Measurements from ENCODE around the gene SLC4A5.
"Not testable (repeated sequence)": the region's sequence is repeated elsewhere in the genome, so short reads cannot be mapped to it uniquely, and the experiment has no call there.

SLC4A5 gene

GRCh38 chr2:74232426-74232825 lies 110.8 kb downstream of the SLC4A5 start:
- DNase-seq (ENCODE audit: low spot score): no peak

GRCh38 chr2:74229865-74230264 lies 113.4 kb downstream of the SLC4A5 start:
- not testable (repeated sequence) for DNase-seq (ENCODE audit: low spot score)

GRCh38 chr2:74228772-74229171 lies 114.4 kb downstream of the SLC4A5 start:
- no peak for DNase-seq (ENCODE audit: low spot score)

- no peak for DNase-seq (ENCODE audit: low spot score)
Measured at GRCh38 chr2:74227646-74228045, 115.6 kb downstream of the SLC4A5 start.

GRCh38 chr2:74226648-74227213 lies 116.5 kb downstream of the SLC4A5 start:
- DNase-seq (ENCODE audit: low spot score): no peak

GRCh38 chr2:74225698-74226459 lies 117.3 kb downstream of the SLC4A5 start:
- no peak for DNase-seq (ENCODE audit: low spot score)

DNA sequence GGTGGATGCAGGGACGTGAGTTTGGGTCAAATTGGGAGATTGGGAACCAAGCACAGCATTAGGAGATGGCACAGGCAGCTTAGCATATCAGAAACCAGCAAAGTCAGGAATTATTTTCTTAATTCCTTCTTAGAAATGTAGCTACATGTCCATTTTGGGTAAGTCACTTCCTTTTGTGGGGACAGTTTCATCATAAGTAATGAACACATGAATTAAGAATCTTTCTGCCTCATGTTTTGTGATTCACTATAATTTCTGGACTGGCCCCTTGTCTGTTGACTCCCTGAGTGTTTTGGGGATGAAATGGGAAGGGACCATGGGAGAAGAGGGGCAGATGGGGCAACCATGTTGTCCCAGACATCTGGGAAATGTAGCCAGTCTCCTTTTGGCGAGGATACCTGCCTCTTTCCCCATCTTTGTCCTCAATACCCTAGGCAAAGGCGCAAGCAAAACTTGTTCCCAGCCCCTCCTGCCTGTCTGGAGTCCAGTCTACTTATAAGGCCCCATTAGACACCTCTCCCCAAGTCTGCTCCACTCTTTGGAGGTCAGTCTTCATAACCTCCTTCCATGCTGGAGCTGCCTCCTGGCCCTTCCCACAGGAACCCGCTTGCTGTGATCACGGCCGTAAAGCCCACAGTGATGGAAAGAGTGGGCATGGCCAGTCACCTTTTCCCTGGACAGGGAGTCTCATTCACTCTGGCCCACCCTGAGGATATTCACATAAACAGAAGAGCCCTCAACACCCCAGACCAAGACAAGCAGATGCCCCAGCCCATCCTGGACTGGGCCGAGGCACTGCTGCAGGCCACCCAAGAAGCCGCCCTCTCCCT lies 119.1 kb downstream of the SLC4A5 start:
- no peak for DNase-seq (ENCODE audit: low spot score)

GRCh38 chr2:74222300-74222650 lies 120.9 kb downstream of the SLC4A5 start:
- no peak for DNase-seq (ENCODE audit: low spot score)

- DNase-seq (ENCODE audit: low spot score): no peak
Measured at GRCh38 chr2:74221604-74222299, 121.5 kb downstream of the SLC4A5 start.

DNA sequence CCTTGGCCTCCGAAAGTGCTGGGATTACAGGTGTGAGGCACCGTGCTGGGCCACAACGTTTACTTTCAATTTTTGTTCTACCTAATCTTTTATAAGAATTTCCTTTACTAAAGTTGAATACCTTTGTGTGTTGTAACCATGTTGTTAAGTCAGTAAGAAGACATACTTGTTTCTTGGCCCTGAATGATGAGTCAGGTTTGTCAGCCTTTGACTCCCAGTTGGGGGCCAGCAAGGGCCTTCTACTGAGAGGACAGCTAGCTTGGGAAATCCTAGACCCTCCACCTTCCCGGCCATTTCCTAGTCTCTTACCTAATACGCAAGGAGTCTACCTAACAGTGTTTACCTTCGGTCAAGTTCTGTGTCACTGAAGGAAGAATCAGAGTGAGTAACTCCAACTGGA lies 122.1 kb downstream of the SLC4A5 start:
- no peak for DNase-seq (ENCODE audit: low spot score)

DNA sequence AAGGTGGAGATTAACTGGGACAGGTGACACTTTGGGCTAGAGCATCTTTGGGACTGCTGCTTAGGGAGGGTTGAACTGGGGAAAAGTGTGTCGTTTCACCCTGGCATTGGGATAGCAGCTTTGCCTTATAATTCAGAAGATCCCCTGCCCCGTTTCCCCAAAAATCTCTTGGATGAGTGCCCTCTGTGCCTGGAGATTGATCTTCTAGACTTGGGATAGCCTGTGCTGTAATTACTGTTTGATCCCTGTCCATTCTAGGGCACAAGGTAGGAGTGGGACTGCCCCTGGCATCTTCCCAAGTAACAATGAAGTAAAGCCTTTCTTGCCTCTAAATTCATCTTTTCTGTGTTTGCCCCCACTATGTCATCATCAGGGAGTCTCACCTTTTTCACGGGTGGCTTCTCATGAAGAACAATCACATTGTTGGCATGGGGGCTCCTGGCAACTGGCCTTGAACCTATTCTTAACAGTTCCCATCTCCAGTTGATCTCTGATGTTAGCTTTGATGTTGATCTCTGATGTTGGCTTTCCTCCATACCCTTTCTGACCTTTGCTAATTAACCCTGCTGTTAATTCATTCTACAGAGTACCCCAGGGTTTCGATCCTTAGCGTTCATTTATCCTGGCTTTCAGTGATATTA lies 123.2 kb downstream of the SLC4A5 start:
- DNase-seq (ENCODE audit: low spot score): no peak

GRCh38 chr2:74216642-74217041 lies 126.6 kb downstream of the SLC4A5 start:
- no peak for DNase-seq (ENCODE audit: low spot score)

- DNase-seq (ENCODE audit: low spot score): not testable (repeated sequence)
Measured at GRCh38 chr2:74215771-74216170, 127.4 kb downstream of the SLC4A5 start.

GRCh38 chr2:74212702-74213410 lies 130.4 kb downstream of the SLC4A5 start:
- DNase-seq (ENCODE audit: low spot score): no peak

DNA sequence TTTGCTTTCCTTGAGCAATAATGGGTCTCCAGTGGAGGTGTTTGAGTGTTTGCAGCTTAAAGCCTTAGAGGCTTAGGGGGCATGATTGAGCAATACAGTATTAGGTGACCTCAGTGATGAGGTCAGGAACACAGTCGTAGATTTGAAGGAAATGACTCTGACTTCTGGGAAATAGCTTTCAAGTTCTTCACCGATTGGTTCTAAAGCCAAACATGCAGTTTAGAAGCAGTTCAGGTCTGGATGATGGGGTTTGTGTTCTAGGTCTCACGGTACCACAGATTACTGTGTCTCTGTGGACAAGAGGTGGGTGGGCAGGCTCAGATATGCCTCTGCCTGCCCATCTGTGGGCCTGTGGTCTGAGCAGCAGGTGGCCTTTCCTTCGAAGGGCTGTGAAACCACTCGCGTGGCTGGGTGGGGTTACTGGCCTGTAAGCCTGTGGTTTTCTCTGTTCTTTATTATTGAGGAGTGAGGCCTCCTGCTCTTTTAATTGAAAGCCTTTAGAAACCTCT lies 137.0 kb downstream of the SLC4A5 start:
- DNase-seq (ENCODE audit: low spot score): no peak

DNA sequence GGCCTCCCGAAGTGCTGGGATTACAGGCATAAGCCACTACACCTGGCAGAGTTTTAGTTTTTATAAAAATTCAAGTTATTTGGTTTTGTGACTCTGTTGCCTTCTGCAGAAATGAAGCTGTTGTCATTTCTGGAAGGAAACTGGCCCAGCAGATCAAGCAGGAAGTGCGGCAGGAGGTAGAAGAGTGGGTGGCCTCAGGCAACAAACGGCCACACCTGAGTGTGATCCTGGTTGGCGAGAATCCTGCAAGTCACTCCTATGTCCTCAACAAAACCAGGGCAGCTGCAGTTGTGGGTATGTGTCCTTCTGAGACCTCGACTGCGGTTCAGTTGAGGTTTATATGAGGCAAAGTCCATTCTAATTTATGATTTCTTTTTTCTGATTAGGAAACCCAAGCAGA lies 137.6 kb downstream of the SLC4A5 start:
- DNase-seq (ENCODE audit: low spot score): no peak

DNA sequence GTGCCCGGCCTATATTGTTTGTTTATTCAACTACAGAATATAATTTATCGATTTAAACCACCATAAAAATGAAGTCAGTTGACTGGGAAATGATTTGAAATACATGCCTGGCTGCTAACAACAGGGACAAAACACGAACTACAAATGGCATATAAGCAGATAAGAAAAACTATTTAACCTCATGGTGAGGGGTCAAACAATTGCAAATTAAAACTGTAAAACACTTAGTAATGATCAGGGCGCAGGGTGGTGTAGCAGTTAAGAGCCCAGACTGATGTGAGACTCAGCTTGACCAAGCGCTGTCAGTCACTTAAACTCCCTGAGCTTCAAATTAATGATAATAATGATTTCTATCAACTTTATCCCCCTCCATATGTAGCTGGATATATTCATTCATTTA lies 138.1 kb downstream of the SLC4A5 start:
- DNase-seq (ENCODE audit: low spot score): no peak

DNA sequence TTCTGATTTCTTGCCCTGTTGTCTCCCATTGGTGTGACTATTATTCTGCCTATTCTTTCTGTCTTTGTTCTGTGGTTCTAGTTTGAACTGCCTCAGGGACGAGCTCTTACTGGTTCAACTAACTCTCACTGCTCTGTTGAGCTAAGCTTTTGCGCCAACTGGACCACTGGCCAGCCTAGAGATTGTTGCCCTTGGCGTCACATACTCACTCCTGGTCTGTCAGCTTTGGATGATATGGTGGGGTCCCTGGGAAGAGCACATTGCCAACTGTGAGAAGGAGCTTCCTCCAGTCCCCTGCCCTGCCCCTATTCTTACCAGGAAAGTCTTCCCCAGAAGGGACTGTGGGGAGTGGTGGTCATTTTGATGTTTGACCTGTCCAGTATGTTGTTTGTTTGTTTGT lies 138.8 kb downstream of the SLC4A5 start:
- no peak for DNase-seq (ENCODE audit: low spot score)

- no peak for DNase-seq (ENCODE audit: low spot score)
Measured at GRCh38 chr2:74201596-74201995, 141.6 kb downstream of the SLC4A5 start.

DNA sequence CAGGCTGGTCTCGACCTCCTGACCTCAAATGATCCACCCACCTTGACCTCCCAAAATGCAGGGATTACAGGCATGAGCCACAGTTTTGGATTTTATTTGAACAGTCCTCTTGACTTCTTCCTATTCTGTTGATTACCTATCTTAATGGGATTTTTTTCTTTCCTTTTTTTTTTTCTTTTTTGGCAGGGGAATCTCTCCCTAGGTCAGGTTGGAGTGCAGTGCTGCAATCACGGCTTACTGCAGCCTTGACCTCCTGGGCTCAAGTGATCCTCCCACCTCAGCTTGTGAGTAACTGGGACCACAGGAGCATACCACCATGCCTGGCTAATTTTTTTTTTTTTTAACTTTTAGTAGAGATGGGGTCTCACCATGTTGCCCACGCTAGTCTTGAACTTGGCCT lies 142.0 kb downstream of the SLC4A5 start:
- DNase-seq (ENCODE audit: low spot score): no peak

GRCh38 chr2:74199871-74200305 lies 143.3 kb downstream of the SLC4A5 start:
- DNase-seq (ENCODE audit: low spot score): no peak
